Chondrocyte (in vitro differentiated cells): ENCODE data around the gene ATP2A1. TPM values are rescaled to one million over a fixed set of nuclear protein-coding genes. Genes with fewer than 3 reads are reported as not detected.

ENCODE experiments used
- DNase-seq: peaks from one replicate; pipeline ENCODE4 v3.0.0; 2021; ENCODE audit warnings: mixed read lengths, low spot score
- H3K27ac Mint-ChIP-seq: one replicate; pipeline ENCODE4 v1.8.0; 2021; ENCODE audit warnings: mild to moderate bottlenecking, moderate library complexity, mixed read lengths; ENCODE audit not compliant: unreplicated experiment
- H3K27me3 Mint-ChIP-seq: 2 replicates; pipeline ENCODE4 v1.8.0; 2021; ENCODE audit warnings: low read depth, mixed read lengths
- H3K36me3 Mint-ChIP-seq: 2 replicates; pipeline ENCODE4 v1.8.0; 2021; ENCODE audit warnings: low read depth, mixed read lengths
- H3K4me1 Mint-ChIP-seq: 2 replicates; pipeline ENCODE4 v1.8.0; 2021; ENCODE audit warnings: low read depth, mild to moderate bottlenecking, mixed read lengths
- H3K4me3 Mint-ChIP-seq: one replicate; pipeline ENCODE4 v1.8.0; 2021; ENCODE audit warnings: mild to moderate bottlenecking, moderate library complexity, mixed read lengths; ENCODE audit not compliant: unreplicated experiment
- H3K9me3 Mint-ChIP-seq: 2 replicates; pipeline ENCODE4 v1.8.0; 2021; ENCODE audit warnings: low read depth, mixed read lengths
- CTCF ChIP-seq: fragments of 200-600 bp; sonication (generic); IDR thresholded peaks from 2 replicates; pipeline ENCODE4 v1.5.0; 2021; ENCODE audit warnings: antibody characterized with exemption, mild to moderate bottlenecking, moderate library complexity
- long read RNA-seq: library from polyadenylated mRNA; stranded (forward); transcript quantifications from one replicate; pipeline ENCODE4 v2.0.0, GENCODE V29; 2021
- total RNA-seq: library from RNA; stranded (reverse); gene quantifications from 3 replicates; pipeline ENCODE4 v1.2.1, GENCODE V29; 2021

ATP2A1 gene
- 0.31 to 1.8 TPM (median 0.42 TPM) in 3 replicates for total RNA-seq
- long read RNA-seq, result 0 reads

DNA sequence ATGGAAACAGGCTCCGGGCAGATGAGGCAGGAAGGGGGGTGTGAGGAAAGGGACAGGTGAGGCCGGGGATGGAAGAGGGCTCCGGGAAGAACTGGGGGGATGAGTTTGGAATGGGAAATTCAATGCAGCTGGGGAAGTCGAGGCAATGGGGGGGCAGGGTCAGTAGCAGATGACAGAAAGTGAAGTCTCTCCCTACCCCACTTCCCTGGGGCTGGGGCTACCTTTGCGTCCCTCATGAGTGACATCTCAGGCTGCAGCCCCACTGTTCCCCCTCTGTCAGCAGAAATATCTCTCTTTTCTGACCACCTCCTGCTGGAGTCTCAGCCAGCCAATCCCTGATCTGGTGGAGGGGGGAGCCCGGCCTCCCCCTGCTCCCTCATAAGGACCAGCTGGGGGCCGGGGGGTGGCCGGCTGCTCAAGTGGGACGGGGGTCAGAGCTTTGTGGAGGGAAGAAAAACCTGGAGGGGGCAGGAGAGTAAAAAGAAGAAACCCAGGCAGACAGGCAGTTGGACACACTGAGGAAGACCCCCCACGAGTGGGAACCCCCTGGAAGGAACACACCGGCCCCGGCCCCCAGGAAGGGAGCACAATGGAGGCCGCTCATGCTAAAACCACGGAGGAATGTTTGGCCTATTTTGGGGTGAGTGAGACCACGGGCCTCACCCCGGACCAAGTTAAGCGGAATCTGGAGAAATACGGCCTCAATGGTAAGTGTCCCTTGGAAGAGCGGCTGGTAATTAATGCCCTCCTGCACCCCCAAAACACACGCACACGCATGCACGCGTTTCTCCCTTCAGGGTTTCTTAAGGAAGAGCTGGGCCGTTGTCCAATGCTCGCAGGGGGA lies at the start of gene ATP2A1:
ATP2A1 (plus strand) TSS at position 406 of the 844 bp plus-strand sequence; CDS start at position 590, 184 bp downstream.
- Mint-ChIP-seq H3K4me3 (peak within 1 kb of the TSS; percentile 82), H3K9me3 (no peaks in the 10 kb centered on the region), H3K4me1 (peaks cover 6% of the 10 kb centered on the region), H3K27me3 (no peaks in the 10 kb centered on the region), H3K36me3 (peaks cover 3% of the 10 kb centered on the region), H3K27ac (no peak within 1 kb of the TSS)
- TF ChIP-seq CTCF, result no peak
- DNase-seq, result no peak

GRCh38 chr16:28829747-28830146 lies 48.5 kb upstream of the ATP2A1 start:
- Mint-ChIP-seq H3K4me3 (no peak overlapping the region), H3K4me1 (peaks cover 33% of the 10 kb centered on the region), H3K27me3 (no peaks in the 10 kb centered on the region), H3K36me3 (peaks cover 75% of the 10 kb centered on the region), H3K9me3 (no peaks in the 10 kb centered on the region), H3K27ac (peak overlapping the region; percentile 12)
- DNase-seq, result peak; percentile 53
- no peak for TF ChIP-seq CTCF

GRCh38 chr16:28830531-28830930 lies 47.8 kb upstream of the ATP2A1 start:
- Mint-ChIP-seq H3K27ac (peak overlapping the region; percentile 49), H3K36me3 (peaks cover 77% of the 10 kb centered on the region), H3K4me3 (no peak overlapping the region), H3K4me1 (peaks cover 25% of the 10 kb centered on the region), H3K9me3 (no peaks in the 10 kb centered on the region), H3K27me3 (no peaks in the 10 kb centered on the region)
- no peak for TF ChIP-seq CTCF
- no peak for DNase-seq

DNA sequence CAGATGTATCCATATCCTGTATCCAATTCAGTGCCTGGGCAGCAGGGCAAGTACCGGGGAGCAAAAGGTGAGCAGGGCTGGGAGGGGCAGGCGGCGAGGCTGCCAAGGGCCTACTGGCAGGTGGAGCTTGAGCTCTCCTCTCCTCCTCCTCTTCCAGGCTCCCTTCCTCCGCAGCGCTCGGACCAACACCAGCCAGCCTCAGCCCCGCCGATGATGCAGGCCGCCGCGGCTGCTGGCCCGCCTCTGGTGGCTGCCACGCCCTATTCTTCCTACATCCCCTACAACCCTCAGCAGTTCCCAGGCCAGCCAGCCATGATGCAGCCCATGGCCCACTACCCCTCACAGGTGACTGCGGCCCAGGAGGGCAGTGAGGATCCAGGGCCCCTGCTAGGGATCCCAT lies 43.9 kb upstream of the ATP2A1 start:
- Mint-ChIP-seq H3K27ac (no peak overlapping the region), H3K4me1 (no peaks in the 10 kb centered on the region), H3K4me3 (no peak overlapping the region), H3K36me3 (peaks cover 61% of the 10 kb centered on the region), H3K27me3 (no peaks in the 10 kb centered on the region), H3K9me3 (no peaks in the 10 kb centered on the region)
- no peak for DNase-seq
- no peak for TF ChIP-seq CTCF

- H3K4me1 Mint-ChIP-seq, result no peaks in the 10 kb centered on the region
- H3K27ac Mint-ChIP-seq, result no peak overlapping the region
- TF ChIP-seq CTCF, result no peak
- no peaks in the 10 kb centered on the region for H3K9me3 Mint-ChIP-seq
- H3K4me3 Mint-ChIP-seq, result no peak overlapping the region
- no peaks in the 10 kb centered on the region for H3K27me3 Mint-ChIP-seq
- DNase-seq, result no peak
- H3K36me3 Mint-ChIP-seq, result peaks cover 54% of the 10 kb centered on the region
Measured at GRCh38 chr16:28834873-28835863, 43.1 kb upstream of the ATP2A1 start.
